HG03039 (cell line): ENCODE data around the gene CCND1.
"Not testable (repeated sequence)": the region's sequence is repeated elsewhere in the genome, so short reads cannot be mapped to it uniquely, and the experiment has no call there.

Experiments used
- ATAC-seq: cut with Tn5 transposase; IDR thresholded peaks from one replicate; pipeline ENCODE4 v1.9.1; 2021; ENCODE audit warnings: mild to moderate bottlenecking, moderate library complexity; ENCODE audit not compliant: unreplicated experiment

The CCND1 gene

DNA sequence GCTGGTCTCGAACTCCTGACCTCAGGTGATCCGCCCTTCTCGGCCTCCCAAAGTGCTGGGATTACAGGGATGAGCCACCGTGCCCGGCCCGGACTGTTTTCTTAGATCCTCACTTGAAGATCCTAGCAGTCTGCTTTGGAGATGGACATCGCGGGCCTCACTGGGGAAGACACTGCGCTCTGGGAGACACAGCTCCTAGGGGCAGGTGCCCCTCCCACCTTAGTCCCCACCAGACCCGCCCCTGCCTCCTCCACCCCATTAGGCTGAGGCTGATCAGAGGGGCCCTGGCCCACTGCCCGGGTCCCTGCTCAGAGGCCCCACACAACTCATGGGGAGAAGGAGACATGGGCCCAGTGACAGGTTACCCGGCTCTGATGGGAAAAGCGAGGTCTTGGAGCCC lies 45.5 kb downstream of the CCND1 start:
- no peak for ATAC-seq

- ATAC-seq: no peak
Measured at GRCh38 chr11:69686856-69687255, 45.9 kb downstream of the CCND1 start.

- not testable (repeated sequence) for ATAC-seq
Measured at GRCh38 chr11:69687969-69688771, 47.2 kb downstream of the CCND1 start.

DNA sequence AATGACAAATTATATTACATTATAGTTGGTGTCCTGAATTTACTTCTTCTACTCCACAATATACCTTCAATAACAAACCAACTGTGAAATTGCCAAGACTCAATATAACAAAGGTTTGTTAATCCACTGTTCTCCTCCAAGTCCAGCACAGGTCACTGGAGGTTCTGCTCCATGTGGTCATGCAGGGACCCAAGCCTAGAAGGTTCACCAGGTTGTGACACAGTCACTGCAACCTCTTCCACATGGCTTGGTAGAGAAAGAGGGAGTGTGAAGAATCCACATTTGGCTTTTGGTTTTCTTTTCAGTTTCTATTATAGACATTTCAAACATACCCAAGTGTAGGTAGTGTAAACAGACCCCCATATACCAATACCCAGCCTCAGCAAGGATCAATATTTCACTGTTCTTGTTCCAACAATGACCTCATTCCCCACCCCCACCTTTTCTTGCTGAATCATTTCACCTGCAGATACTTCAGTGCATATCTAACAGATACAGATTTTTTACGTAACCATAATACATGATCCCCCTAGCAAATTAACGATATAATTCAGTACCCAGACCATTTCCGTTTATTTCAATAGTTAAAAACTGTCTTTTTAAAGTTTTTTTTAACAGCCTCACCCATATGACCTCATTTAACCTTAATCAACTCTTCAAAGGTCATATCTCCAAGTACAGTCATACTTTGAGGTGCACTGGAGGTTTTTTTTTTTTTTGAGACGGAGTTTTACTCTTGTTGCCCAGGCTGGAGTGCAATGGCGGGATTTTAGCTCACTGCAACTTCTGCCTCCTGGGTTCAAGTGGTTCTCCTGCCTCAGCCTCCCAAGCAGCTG lies 48.7 kb downstream of the CCND1 start:
- ATAC-seq: no peak

- no peak for ATAC-seq
Measured at GRCh38 chr11:69691463-69691862, 50.5 kb downstream of the CCND1 start.

- ATAC-seq: no peak
Measured at GRCh38 chr11:69692422-69692821, 51.5 kb downstream of the CCND1 start.

- ATAC-seq: no peak
Measured at GRCh38 chr11:69694781-69695180, 53.8 kb downstream of the CCND1 start.

- ATAC-seq: no peak
Measured at GRCh38 chr11:69695581-69695980, 54.6 kb downstream of the CCND1 start.

- ATAC-seq: not testable (repeated sequence)
Measured at GRCh38 chr11:69695995-69696394, 55.0 kb downstream of the CCND1 start.

DNA sequence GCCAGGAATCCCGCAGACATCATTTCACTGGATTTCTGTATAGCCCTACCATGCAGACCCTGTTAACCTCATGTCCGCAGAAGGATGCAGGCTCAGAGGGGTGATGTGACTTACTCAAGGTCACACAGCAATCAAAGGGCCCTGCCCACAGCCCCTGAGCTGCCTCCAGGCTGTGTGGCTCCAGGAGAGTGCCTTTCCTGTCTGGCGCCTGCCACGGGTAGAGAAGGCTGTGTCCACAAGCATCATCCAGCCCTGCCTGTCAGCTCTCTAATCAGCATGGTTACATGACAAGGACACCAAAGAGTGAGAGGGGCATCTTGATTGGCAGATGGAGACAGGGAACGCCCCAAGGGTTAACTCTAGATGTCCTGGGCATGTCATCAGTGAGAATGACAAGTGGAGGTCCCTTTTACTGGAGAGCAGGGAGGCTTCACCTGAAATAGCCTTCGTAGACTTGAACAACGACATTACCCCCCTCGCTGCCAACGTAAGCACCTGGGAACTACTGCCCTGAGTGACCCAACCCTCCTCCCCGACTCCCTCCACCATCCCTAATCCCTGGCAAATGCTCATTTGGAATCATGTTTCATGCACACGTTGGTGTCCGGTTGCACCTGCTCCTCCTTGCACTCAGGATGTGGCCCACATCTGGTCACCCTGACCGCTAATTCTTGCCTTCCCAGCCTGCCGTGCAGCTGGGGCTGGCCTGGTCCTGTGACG lies 56.0 kb downstream of the CCND1 start:
- no peak for ATAC-seq

DNA sequence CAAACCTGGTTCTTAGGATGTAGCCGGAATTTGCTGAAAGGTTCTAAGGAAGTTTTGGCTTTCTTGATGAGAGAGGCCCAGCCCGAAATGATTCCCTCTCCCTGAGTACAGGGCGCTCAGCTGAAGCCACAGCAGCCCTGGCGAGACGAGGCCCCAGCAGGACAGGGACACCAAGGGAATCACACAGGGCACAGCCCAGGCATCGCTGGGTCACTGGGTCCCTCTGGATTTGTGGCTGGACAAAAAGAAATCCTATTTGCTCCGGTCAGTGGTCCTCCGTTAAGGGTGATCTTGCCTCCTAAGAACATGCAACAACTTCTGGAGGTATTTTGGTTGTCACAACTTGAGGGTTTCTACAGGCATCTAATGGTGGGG lies 56.5 kb downstream of the CCND1 start:
- no peak for ATAC-seq

DNA sequence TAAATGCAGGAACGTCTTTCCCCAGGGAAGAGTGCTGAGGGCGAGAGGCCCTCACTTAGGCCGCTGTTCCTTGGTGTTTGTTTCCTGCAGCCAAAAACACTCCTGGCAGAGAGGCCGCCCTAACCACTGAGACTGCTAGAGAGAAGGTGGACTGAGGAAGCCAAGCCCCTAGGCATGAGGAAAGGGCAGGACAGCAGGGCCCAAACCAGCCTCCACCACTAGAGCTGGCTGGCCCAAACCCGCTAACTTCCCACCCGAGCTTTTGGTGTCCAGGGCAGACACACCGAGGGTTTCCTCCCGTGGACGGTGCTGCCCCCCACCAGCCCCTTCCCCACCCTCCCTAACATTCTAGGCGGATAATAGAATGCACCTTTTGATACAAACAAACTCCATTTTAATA lies 56.9 kb downstream of the CCND1 start:
- ATAC-seq: no peak

GRCh38 chr11:69698362-69698761 lies 57.4 kb downstream of the CCND1 start:
- no peak for ATAC-seq

DNA sequence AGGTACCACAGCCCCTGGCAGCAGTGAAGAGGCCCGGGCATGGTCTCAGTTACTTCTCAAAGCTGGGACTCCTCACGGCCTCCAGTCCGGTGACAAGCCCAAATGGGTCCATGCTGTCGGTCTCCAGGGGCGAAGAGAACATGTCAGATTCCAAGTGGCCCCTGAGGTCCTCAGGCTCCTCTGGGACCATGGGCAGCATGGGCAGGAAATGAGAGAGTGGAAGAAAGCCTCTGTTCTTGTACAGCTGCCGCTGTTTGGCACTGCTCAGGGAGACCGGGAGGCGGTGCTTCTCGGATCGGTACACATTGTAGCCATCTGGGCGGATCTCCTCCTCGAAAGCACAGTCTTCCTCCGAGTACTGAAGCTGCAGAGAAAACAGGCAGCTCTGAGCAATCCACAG lies 58.3 kb downstream of the CCND1 start:
- no peak for ATAC-seq

DNA sequence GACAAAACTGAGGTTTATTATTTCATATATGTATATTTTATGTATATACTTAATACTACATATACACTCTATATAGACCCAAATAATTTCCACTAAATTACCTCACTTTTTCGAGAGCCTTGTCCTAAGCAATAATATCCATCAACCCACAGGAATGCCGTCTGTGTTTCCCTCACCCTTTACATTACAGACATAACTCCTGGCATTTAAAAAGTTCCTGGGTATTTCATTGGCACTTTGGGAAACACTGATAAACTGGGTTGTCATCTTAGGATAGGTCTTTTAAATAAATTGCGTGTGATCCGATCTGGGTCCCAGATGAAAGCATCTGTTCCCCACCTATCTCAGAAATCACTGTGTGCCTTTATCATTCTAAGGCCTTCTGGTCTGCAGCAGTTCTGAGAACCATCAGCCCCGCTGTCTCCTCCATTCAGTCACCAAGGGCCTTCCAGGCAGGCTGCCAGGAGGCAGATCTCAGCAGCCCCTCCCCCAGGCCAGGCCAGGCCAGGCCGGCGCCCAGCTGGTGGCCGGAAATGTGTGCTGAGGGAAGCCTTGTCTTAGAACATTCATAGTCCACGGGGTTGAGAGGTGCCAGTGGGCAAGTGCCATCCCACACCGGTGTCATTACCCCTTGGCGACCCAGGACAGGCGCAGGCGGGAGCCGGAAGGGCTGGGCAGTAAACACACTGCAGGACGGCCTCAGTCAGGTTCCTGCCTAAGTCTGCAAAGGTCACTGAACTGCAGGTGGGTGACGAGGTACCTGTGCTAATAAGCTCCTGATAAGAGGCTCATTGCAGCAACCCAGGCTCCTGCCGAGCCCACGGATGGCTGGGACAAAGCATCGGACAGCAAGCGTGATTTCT lies 59.6 kb downstream of the CCND1 start:
- no peak for ATAC-seq

DNA sequence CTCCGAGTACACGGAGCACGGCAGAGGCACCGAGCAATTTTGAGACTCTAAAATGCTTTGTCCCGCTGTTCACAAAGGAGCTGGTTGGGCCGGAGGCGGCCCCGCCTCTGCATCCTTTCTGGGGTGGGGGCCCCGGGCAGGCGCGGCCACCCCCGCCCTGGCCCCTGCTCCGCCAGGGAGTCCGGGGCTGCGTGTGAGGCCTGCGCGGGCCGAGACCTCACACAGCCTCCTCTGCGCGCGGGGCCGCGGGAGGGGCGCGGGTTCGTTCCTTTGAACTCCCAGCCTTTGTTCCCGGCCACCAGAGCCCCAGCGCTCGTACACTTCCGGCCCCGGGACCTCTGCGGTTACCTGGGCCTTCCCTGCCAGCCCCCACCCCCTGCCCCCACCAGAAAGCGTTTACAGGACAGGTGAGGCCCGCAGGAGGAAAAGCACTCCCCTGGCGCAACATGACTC lies 61.3 kb downstream of the CCND1 start:
- ATAC-seq: no peak

- no peak for ATAC-seq
Measured at GRCh38 chr11:69702769-69703452, 62.0 kb downstream of the CCND1 start.

GRCh38 chr11:69703453-69703767 lies 62.5 kb downstream of the CCND1 start:
- no peak for ATAC-seq
